WTC11 (cell line): Measurements from ENCODE around the gene AHCYL1. TPM values are rescaled to one million over a fixed set of nuclear protein-coding genes. Genes with fewer than 3 reads are reported as not detected.

Experiments used
- ATAC-seq: fragments of 200-7000 bp; cut with Tn5 transposase; 2 replicates; pipeline ENCODE4 v1.10.0; 2021; ENCODE audit warnings: mild to moderate bottlenecking, moderate library complexity
- CTCF ChIA-PET: fragments of 300-600 bp; sonication (Branson Sonifier 250); formaldehyde crosslinking; loops from one replicate; lab custom pipeline; 2021; ENCODE audit warnings: antibody characterized with exemption; lab: Charles Lee
- POLR2A ChIA-PET: fragments of 350-600 bp; sonication (Branson Sonifier 250); formaldehyde crosslinking; loops from one replicate; lab custom pipeline; 2021; ENCODE audit warnings: antibody characterized with exemption; lab: Charles Lee
- DNase-seq: peaks from one replicate; pipeline ENCODE4 v3.0.0; 2021; ENCODE audit warnings: low spot score
- H3K27ac Mint-ChIP-seq: 2 replicates; pipeline ENCODE4 v1.8.0; 2021; ENCODE audit warnings: mixed read lengths
- H3K27me3 Mint-ChIP-seq: 2 replicates; pipeline ENCODE4 v1.8.0; 2021; ENCODE audit warnings: low read depth, mild to moderate bottlenecking, moderate library complexity, mixed read lengths
- H3K36me3 Mint-ChIP-seq: 2 replicates; pipeline ENCODE4 v1.8.0; 2021; ENCODE audit warnings: mixed read lengths
- H3K4me1 Mint-ChIP-seq: 2 replicates; pipeline ENCODE4 v1.8.0; 2022; ENCODE audit warnings: mixed read lengths
- H3K4me3 Mint-ChIP-seq: 2 replicates; pipeline ENCODE4 v1.8.0; 2021; ENCODE audit warnings: mild to moderate bottlenecking, moderate library complexity, mixed read lengths
- H3K9me3 Mint-ChIP-seq: 2 replicates; pipeline ENCODE4 v1.8.0; 2021; ENCODE audit warnings: mixed read lengths
- ARID4B ChIP-seq: sonication (generic); formaldehyde crosslinking; IDR thresholded peaks from 2 replicates; pipeline ENCODE4 v1.8.0; 2023; ENCODE audit warnings: missing genetic modification reagents, mild to moderate bottlenecking, borderline replicate concordance
- CREM ChIP-seq: sonication (generic); formaldehyde crosslinking; IDR thresholded peaks from 2 replicates; pipeline ENCODE4 v1.8.1; 2022; ENCODE audit warnings: mild to moderate bottlenecking, missing genetic modification reagents, moderate library complexity
- ETV6 ChIP-seq: sonication (generic); formaldehyde crosslinking; IDR thresholded peaks from 2 replicates; pipeline ENCODE4 v1.8.1; 2022; ENCODE audit warnings: mild to moderate bottlenecking, missing genetic modification reagents
- FOXJ3 ChIP-seq: sonication (generic); formaldehyde crosslinking; IDR thresholded peaks from 2 replicates; pipeline ENCODE4 v1.9.0; 2021; ENCODE audit warnings: missing genetic modification reagents, mild to moderate bottlenecking, borderline replicate concordance
- IRF1 ChIP-seq: sonication (generic); formaldehyde crosslinking; IDR thresholded peaks from 2 replicates; pipeline ENCODE4 v1.8.0; 2023; ENCODE audit warnings: missing genetic modification reagents
- JUN ChIP-seq: sonication (generic); formaldehyde crosslinking; IDR thresholded peaks from 2 replicates; pipeline ENCODE4 v1.8.0; 2023; ENCODE audit warnings: mild to moderate bottlenecking, missing genetic modification reagents
- PRDM15 ChIP-seq: sonication (generic); formaldehyde crosslinking; IDR thresholded peaks from 2 replicates; pipeline ENCODE4 v1.8.0; 2022; ENCODE audit warnings: missing genetic modification reagents
- SMAD4 ChIP-seq: sonication (generic); formaldehyde crosslinking; IDR thresholded peaks from 2 replicates; pipeline ENCODE4 v1.8.0; 2022; ENCODE audit warnings: mild to moderate bottlenecking, missing genetic modification reagents
- TCF7 ChIP-seq: sonication (generic); formaldehyde crosslinking; IDR thresholded peaks from 2 replicates; pipeline ENCODE4 v1.8.0; 2022; ENCODE audit warnings: mild to moderate bottlenecking, low read depth, missing genetic modification reagents, moderate library complexity
- TEAD1 ChIP-seq: sonication (generic); formaldehyde crosslinking; IDR thresholded peaks from 2 replicates; pipeline ENCODE4 v1.8.0; 2022; ENCODE audit warnings: mild to moderate bottlenecking, missing genetic modification reagents
- USF1 ChIP-seq: sonication (generic); formaldehyde crosslinking; IDR thresholded peaks from 2 replicates; pipeline ENCODE4 v1.8.0; 2022; ENCODE audit warnings: mild to moderate bottlenecking, missing genetic modification reagents
- ZNF317 ChIP-seq: sonication (generic); formaldehyde crosslinking; IDR thresholded peaks from 2 replicates; pipeline ENCODE4 v1.8.1; 2023; ENCODE audit warnings: low read depth, mild to moderate bottlenecking, moderate library complexity, missing genetic modification reagents, borderline replicate concordance
- ZNF416 ChIP-seq: fragments of 250-450 bp; sonication (Bioruptor Pico); IDR thresholded peaks from 2 replicates; pipeline ENCODE4 v1.9.0; 2021; ENCODE audit warnings: mild to moderate bottlenecking, inconsistent platforms
- ZNF532 ChIP-seq: fragments of 250-450 bp; sonication (Bioruptor Pico); IDR thresholded peaks from 2 replicates; pipeline ENCODE4 v1.9.0; 2021; ENCODE audit warnings: mild to moderate bottlenecking, borderline replicate concordance
- total RNA-seq: library from RNA; stranded (reverse); gene quantifications from 3 replicates; pipeline ENCODE4 v1.2.3, GENCODE V29; 2021

AHCYL1 gene
- total RNA-seq, 1 experiment from 2014 or later: 92.1 TPM

GRCh38 chr1:110007046-110007830 is 22.7 kb downstream of the AHCYL1 start (continued):
- no peak for TF ChIP-seq PRDM15 (CRISPR knock-in tag)
- TF ChIP-seq CREM (CRISPR knock-in tag): no peak
- no peak for TF ChIP-seq FOXJ3 (CRISPR knock-in tag)
- no peak for TF ChIP-seq ARID4B (CRISPR knock-in tag)
- TF ChIP-seq ETV6 (CRISPR knock-in tag): no peak
- TF ChIP-seq SMAD4 (CRISPR knock-in tag): no peak

- no peaks in the 10 kb centered on the region for H3K9me3 Mint-ChIP-seq
- H3K27ac Mint-ChIP-seq: peak overlapping the region; percentile 44
- ChIA-PET POLR2A (no interaction called here), CTCF (interaction anchor here (1.0 to 4.0 kb wide), 2 partner anchors 21 to 24 kb away, joined by 3 to 45 read pairs; partner anchors contain the start of gene AHCYL1)
- peaks cover 36% of the 10 kb centered on the region for H3K4me1 Mint-ChIP-seq
- TF ChIP-seq ZNF317 (CRISPR knock-in tag) (no peak), IRF1 (CRISPR knock-in tag) (no peak), TCF7 (CRISPR knock-in tag) (no peak), USF1 (CRISPR knock-in tag) (no peak), ZNF416 (no peak), TEAD1 (CRISPR knock-in tag) (no peak), JUN (CRISPR knock-in tag) (no peak), ZNF532 (no peak)
- no peaks in the 10 kb centered on the region for H3K27me3 Mint-ChIP-seq
- H3K4me3 Mint-ChIP-seq: no peak overlapping the region
- H3K36me3 Mint-ChIP-seq: peaks cover 39% of the 10 kb centered on the region
- DNase-seq (no peak), ATAC-seq (no peak)
These were observed 24.5 kb downstream of the AHCYL1 start for GRCh38 chr1:110008971-110009565.
